GM18951 (cell line): ENCODE data around the gene CDK7.
A peak's percentile ranks its signal among the peaks of the same experiment; 100 is the strongest.

Experiments used
- POLR2A ChIP-seq: IDR thresholded peaks from 4 replicates; pipeline ENCODE4 v1.6.1; 2011; ENCODE audit warnings: mild to moderate bottlenecking; ENCODE audit not compliant: insufficient read length, insufficient read depth; ENCODE audit errors: extremely low read depth
- in situ Hi-C: fragments of 300-500 bp; cut with MboI; formaldehyde crosslinking; loops from one replicate; pipeline ENCODE4 v1.12.0; 2022; ENCODE audit warnings: low sequenced_read_pairs, mixed read lengths, inconsistent platforms; ENCODE audit not compliant: unreplicated experiment

The CDK7 gene

GRCh38 chr5:69234457-69235268 is at the start of gene CDK7:
TSS of gene CDK7 (plus strand) at chr5:69234886. CDS start at chr5:69234976, 90 bp downstream.
- in situ Hi-C loops = no loop called here
- peak; percentile 81 for TF ChIP-seq POLR2A

GRCh38 chr5:69187342-69187741 is 47.3 kb upstream of the CDK7 start:
- in situ Hi-C loops = no loop called here
- no peak for TF ChIP-seq POLR2A

DNA sequence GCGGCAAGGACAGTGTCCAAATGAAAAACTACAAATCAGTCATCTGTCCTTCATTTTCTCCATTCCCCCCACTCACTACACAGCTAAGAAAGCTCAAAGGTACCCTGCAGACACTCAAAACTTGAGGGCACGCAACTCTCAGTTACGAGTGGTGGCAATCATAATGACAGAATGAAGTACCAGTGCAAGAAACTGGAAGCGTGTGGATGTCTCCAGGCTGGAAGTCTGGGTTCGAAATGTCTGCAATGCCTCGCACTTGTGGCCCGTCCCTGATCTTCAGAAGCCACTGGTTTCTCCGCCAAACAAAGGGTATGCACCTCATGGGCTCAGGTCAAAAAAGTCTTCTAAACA is 45.9 kb upstream of the CDK7 start:
- in situ Hi-C loops = no loop called here
- no peak for TF ChIP-seq POLR2A

DNA sequence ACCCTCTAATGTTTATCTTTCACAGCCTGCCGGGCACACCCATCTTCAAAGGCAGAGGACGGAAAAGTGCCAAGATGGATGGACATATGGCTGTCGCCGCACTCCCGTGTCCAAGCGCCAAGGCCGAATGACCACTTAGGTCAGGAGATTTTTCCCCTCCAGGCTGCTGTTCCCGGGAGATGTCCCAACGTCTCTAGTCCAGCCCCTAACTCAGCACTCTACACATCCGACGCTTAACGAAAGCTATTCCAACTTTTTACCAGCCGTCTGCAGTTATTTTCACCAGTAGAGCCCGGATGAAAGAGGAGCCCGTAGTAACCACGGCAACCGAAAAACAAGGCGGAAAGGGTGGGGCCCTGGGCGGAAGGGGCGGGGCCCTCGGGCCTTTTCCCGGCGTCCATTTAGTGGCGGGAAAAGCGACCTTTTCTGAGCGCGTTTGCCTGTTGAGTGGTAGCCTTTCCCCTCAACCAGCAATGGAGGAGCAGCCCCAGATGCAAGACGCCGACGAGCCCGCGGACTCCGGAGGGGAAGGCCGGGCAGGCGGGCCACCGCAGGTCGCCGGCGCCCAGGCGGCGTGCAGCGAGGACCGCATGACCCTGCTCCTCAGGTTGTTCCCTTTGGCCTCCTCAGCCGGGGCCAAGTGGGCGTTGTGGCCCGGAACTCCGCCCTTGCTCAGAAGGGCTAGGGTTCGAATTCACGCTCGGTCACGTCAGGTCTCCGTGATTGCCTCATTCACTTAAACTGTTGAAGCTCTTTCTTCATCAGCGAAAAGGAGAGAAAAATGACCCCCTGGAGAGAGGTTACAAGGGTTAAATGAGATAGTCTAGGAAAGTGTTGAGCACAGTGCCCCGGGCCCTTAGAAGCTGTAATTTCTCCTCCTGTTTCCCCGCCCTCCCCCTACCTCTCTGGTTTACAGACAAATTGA is 45.3 kb upstream of the CDK7 start, which contains the start of gene CENPH:
CENPH (plus strand) TSS at position 422 of the 925 bp plus-strand sequence; CDS start at position 474, 52 bp downstream.
- peak; percentile 82 for TF ChIP-seq POLR2A
- in situ Hi-C loops = no loop called here

- no peak for TF ChIP-seq POLR2A
- in situ Hi-C loops = no loop called here
Observed at GRCh38 chr5:69202497-69202896, 32.2 kb upstream of the CDK7 start.

DNA sequence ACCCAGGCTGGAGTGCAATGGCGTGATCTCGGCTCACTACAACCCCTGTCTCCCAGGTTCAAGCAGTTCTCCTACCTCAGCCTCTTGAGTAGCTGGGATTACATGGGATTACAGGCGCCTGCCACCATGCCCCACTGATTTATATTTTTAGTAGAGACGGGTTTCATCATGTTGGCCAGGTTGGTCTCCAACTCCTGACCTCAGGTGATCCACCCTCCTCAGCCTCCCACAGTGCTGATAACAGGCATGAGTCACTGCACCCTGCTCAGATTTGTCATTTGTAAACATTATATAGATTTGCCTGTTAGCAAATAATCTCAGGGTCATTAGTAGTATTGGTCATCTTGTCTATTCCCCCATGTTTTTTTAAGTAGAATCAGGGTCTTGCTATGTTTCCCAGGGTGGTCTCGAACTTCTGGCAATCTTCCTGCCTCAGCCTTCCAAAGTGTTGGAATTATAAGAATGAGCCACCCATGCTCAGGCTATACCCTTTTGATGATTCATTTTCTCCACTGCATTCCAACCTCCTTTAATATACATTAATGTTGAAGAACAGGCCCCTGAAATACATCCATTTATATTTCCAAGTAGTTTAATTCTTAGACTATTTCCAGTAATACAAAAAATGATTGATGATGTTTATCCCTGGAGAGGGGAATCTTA is 28.0 kb upstream of the CDK7 start:
- in situ Hi-C loops = no loop called here
- TF ChIP-seq POLR2A = no peak

GRCh38 chr5:69209602-69210001 is 25.1 kb upstream of the CDK7 start:
- in situ Hi-C loops = no loop called here

GRCh38 chr5:69211200-69211599 is 23.5 kb upstream of the CDK7 start:
- in situ Hi-C loops = no loop called here
- no peak for TF ChIP-seq POLR2A

More at GRCh38 chr5:69209602-69210001, 25.1 kb upstream of the CDK7 start:
- no peak for TF ChIP-seq POLR2A

- in situ Hi-C loops = no loop called here
- no peak for TF ChIP-seq POLR2A
Observed at GRCh38 chr5:69212022-69212421, 22.7 kb upstream of the CDK7 start.

DNA sequence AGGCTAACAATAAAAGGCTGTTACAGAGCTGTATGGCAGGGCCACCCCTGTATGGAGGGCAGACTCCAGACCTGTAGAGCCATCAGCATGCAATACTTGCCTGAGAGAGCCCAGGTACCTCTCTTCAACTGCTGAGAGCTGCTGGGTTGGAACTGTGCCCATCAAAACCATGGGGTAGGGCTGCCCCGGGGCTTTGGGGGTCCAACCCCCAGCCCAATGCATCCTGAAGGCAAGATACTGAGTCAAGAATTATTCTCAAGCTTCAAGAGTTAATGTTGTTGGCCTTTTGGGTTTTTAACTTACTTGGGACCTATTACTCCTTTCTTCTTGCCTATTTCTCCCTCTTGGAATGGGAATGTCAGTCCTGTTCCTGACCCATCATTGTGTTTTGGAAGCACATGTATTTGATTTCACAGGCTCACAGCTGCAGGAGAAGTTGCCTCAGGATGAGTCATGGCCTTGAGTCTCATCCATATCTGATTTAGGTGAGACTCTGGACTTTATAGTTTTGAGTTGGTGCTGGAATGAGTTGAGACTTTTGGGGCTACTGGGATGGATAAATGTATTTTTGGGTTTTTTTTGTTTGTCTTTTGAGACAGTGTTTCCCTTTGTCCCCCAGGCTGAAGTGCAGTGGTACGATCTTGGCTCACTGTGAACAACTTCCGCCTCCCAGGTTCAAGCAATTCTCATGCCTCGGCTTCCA is 21.0 kb upstream of the CDK7 start:
- in situ Hi-C loops = no loop called here
- TF ChIP-seq POLR2A = no peak

GRCh38 chr5:69217151-69217511 is 17.6 kb upstream of the CDK7 start:
- in situ Hi-C loops = no loop called here

More at GRCh38 chr5:69217151-69217511, 17.6 kb upstream of the CDK7 start:
- no peak for TF ChIP-seq POLR2A
